ENCODE results near the gene BCL2L1.

DNA sequence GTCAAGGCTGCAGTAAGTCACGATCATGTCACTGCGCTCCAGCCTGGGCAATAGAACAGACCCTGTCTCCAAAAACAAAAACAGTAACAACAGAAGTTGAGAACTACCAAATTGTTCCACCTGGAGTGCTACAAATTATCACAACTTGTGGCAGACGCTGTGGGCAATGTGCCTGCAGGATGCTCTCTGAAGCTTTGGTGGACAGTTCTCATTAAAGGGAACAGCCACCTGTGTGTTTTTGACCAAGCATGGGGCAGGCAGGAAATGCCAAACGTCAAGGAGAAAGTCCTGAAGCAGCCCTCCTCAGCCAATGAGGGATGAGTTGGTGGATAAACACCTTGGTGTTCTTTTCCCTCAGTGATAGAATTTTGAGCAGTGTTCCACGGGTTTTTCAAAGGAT, 69.1 kb downstream of the BCL2L1 start:
- TF ChIP-seq, protein P1, sequence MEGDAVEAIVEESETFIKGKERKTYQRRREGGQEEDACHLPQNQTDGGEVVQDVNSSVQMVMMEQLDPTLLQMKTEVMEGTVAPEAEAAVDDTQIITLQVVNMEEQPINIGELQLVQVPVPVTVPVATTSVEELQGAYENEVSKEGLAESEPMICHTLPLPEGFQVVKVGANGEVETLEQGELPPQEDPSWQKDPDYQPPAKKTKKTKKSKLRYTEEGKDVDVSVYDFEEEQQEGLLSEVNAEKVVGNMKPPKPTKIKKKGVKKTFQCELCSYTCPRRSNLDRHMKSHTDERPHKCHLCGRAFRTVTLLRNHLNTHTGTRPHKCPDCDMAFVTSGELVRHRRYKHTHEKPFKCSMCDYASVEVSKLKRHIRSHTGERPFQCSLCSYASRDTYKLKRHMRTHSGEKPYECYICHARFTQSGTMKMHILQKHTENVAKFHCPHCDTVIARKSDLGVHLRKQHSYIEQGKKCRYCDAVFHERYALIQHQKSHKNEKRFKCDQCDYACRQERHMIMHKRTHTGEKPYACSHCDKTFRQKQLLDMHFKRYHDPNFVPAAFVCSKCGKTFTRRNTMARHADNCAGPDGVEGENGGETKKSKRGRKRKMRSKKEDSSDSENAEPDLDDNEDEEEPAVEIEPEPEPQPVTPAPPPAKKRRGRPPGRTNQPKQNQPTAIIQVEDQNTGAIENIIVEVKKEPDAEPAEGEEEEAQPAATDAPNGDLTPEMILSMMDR (IDR thresholded peaks at IDR 0.05; ENCODE audit: low read length), result no peak
- no peak for TF ChIP-seq EZH2 (IDR thresholded peaks at IDR 0.05; ENCODE audit: borderline replicate concordance, low read length)

Data from OCI-LY1 (cell line).